Common myeloid progenitor, CD34-positive (primary cell): ENCODE measurements around the gene SULT2B1.

ENCODE experiments used
- CTCF ChIA-PET: fragments of 350-600 bp; sonication (Branson Sonifier 250); formaldehyde crosslinking; loops from one replicate; lab custom pipeline; 2021; ENCODE audit warnings: antibody characterized with exemption; lab: Charles Lee
- POLR2A ChIA-PET: fragments of 350-600 bp; sonication (Branson Sonifier 250); formaldehyde crosslinking; loops from one replicate; lab custom pipeline; 2021; ENCODE audit warnings: antibody characterized with exemption; lab: Charles Lee
- DNase-seq, 3 donors: peaks; one replicate each; pipeline versions ENCODE4 v3.0.0 to v3.0.0-alpha.2; 2013
- H3K27ac ChIP-seq, 2 experiments: 1 replicate in 1 of 2; 2 replicates in 1 of 2; pipeline ENCODE4 v1.7.0; 2013; ENCODE audit warnings: inconsistent platforms in 2 of 2, low read length in 2 of 2, mild to moderate bottlenecking in 2 of 2, low read depth in 1 of 2, moderate library complexity in 1 of 2; ENCODE audit not compliant: severe bottlenecking in 2 of 2, insufficient read depth in 1 of 2, poor library complexity in 1 of 2
- H3K27me3 ChIP-seq, 5 experiments: replicated peaks in 2 of 5; 1 replicate in 3 of 5; 2 replicates in 2 of 5; pipeline versions ENCODE4 v1.6.1 to v1.7.0; 2013; ENCODE audit warnings: low read length in 4 of 5, mild to moderate bottlenecking in 2 of 5, moderate library complexity in 2 of 5, inconsistent platforms in 1 of 5; ENCODE audit not compliant: insufficient read depth in 5 of 5, control insufficient read depth in 4 of 5
- H3K36me3 ChIP-seq, 4 experiments: 1 replicate in 2 of 4; 2 replicates in 2 of 4; pipeline versions ENCODE4 v1.6.1 to v1.7.0; 2013; ENCODE audit warnings: low read length in 3 of 4, control low read depth in 1 of 4, mild to moderate bottlenecking in 1 of 4; ENCODE audit not compliant: control insufficient read depth in 4 of 4, insufficient read depth in 4 of 4
- H3K4me1 ChIP-seq, 4 experiments: 1 replicate in 3 of 4; 2 replicates in 1 of 4; pipeline versions ENCODE4 v1.6.1 to v1.7.1; 2013; ENCODE audit warnings: low read length in 3 of 4, mild to moderate bottlenecking in 3 of 4, control low read depth in 1 of 4, inconsistent platforms in 1 of 4, moderate library complexity in 1 of 4; ENCODE audit not compliant: control insufficient read depth in 4 of 4, insufficient read depth in 4 of 4; ENCODE audit errors: control extremely low read depth in 1 of 4
- H3K4me3 ChIP-seq, 7 experiments: 1 replicate in 4 of 7; 2 replicates in 3 of 7; pipeline versions ENCODE4 v1.5.1 to v1.7.0; 2013; ENCODE audit warnings: mild to moderate bottlenecking in 7 of 7, low read length in 6 of 7, moderate library complexity in 6 of 7, inconsistent platforms in 2 of 7, low read depth in 2 of 7, control low read depth in 1 of 7; ENCODE audit not compliant: insufficient read depth in 4 of 7, control insufficient read depth in 1 of 7; ENCODE audit errors: extremely low read depth in 1 of 7
- H3K9me3 ChIP-seq, 5 experiments: 1 replicate in 4 of 5; 2 replicates in 1 of 5; pipeline versions ENCODE4 v1.6.1 to v1.7.1; 2013; ENCODE audit warnings: low read length in 4 of 5, mild to moderate bottlenecking in 2 of 5, inconsistent platforms in 1 of 5, low read depth in 1 of 5, moderate library complexity in 1 of 5; ENCODE audit not compliant: control insufficient read depth in 4 of 5, insufficient read depth in 2 of 5; ENCODE audit errors: control extremely low read depth in 1 of 5
- WGBS: methylation state at CpG from one replicate; pipeline ENCODE4 v1.1.5; 2013; ENCODE audit not compliant: insufficient coverage; 5-methylcytosine and 5-hydroxymethylcytosine counted together

SULT2B1 gene

DNA sequence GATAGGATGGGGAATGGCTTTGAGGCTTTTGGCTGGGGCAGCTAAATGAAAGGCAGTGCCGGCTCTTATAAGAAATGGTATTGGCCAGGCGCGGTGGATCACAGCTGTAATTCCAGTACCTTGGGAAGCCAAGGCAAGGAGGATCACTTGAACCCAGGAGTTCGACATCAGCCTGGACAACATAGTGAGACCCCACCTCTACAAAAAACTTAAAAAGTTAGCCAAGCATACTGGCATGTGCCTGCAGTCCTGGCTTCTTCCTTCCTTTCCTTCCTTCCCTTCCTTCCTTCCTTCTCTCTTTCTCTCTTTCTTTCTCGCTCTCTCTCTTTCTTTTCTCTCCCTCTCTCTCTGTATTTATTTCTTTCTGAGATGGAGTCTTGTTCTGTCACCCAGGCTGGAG lies 90.9 kb downstream of the SULT2B1 start:
- no peak overlapping the region for H3K27ac ChIP-seq
- H3K4me1 ChIP-seq: peaks cover 7 to 38% (median 33%) of the 10 kb centered on the region in 4 experiments
- WGBS: 97% methylated on average over 5 of the region's 5 CpGs
- CTCF ChIA-PET: interaction anchor here (4.5 kb wide), 1 partner anchor 33 kb away, joined by 40 read pairs; no protein-coding TSS in a partner anchor
- H3K9me3 ChIP-seq: no peaks in the 10 kb centered on the region
- H3K36me3 ChIP-seq: no peaks in the 10 kb centered on the region
- no peak overlapping the region for H3K4me3 ChIP-seq
- POLR2A ChIA-PET: no interaction called here
- H3K27me3 ChIP-seq: no peaks in the 10 kb centered on the region
- DNase-seq: no peak

- peaks cover 3 to 27% (median 24%) of the 10 kb centered on the region in 4 experiments for H3K4me1 ChIP-seq
- CTCF ChIA-PET: interaction anchor here (4.5 kb wide), 1 partner anchor 31 kb away, joined by 40 read pairs; no protein-coding TSS in a partner anchor
Observed at GRCh38 chr19:48644355-48644754, 92.4 kb downstream of the SULT2B1 start.

DNA sequence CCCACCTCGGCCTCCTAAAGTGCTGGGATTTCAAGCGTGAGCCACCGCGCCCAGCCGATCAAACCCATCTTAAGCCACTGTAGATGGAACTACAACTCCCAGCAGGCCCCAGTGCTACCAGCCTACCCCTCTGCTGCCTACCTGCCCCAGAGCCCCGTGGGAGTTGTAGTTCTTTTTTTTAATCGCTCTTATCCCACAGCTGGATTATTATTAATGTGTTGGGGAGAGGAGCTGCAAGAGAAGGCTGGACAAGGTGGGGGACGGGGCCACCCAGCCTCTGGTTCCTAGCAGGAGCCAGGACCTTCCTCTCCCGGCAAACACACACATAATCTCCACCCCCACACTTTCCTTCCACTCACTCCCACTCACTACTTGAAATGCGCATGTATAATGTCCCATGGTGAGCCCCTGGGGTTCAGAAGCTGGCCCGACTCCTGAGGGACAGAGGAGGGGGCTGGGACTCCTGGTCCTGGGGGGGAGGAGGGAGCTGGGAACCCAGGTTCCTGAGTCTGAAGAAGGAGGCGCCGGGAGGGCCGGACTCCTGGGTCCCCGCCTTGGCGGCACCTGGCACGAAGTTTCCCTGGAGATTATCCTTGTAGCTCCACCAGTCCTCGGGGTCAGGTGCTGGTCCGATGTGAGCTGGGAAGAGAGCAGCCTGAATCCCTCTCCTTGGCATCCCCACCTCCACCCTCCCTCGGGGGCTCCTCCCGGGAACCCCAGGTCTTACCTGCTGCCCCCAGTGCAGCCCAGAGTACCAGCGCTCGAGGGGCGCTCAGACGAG lies 93.1 kb downstream of the SULT2B1 start:
- no peaks in the 10 kb centered on the region for H3K27me3 ChIP-seq
- DNase-seq: peak; percentile 81 to 90 (median 89)
- ChIA-PET CTCF (interaction anchor here (0.8 to 4.5 kb wide), 11 partner anchors 11 to 198 kb away, joined by 3 to 40 read pairs (median 8); no protein-coding TSS in a partner anchor), POLR2A (interaction anchor here (0.6 kb wide), 1 partner anchor 150 kb away, joined by 3 read pairs; no protein-coding TSS in a partner anchor)
- H3K36me3 ChIP-seq: no peaks in the 10 kb centered on the region
- peak overlapping the region in 1 of 2 experiments; percentile 43 for H3K27ac ChIP-seq
- peak overlapping the region; percentile 40 to 82 (median 59) for H3K4me3 ChIP-seq
- 0% methylated on average over 19 of the region's 25 CpGs for WGBS
- peaks cover 3 to 27% (median 22%) of the 10 kb centered on the region in 4 experiments for H3K4me1 ChIP-seq
- H3K9me3 ChIP-seq: no peaks in the 10 kb centered on the region

More at GRCh38 chr19:48644355-48644754, 92.4 kb downstream of the SULT2B1 start:
- POLR2A ChIA-PET: no interaction called here
- no peaks in the 10 kb centered on the region for H3K27me3 ChIP-seq
- H3K36me3 ChIP-seq: no peaks in the 10 kb centered on the region
- no peaks in the 10 kb centered on the region for H3K9me3 ChIP-seq
- WGBS: 100% methylated on average over 1 of the region's 4 CpGs
- DNase-seq: no peak
- H3K4me3 ChIP-seq: peak overlapping the region in 1 of 7 experiments; percentile 82
- no peak overlapping the region for H3K27ac ChIP-seq

DNA sequence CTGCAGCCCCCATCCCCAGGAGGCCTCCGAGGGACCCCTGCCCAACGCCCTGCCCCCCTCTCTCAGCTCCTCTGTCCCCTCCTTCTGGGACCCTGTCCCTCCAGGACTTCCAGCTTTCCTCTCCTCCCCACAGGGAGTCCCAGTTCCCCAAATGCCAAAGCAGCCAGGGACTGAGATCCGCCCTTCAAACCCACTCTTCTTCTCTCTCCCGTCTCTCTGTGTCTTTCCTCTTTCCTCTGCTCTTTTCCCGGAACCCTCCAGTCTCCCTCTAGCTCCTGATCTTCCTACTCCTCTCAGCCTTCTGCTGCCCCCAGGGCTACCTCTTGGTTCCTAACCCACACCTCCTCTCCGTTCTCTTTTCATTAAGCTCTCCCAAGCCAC lies 93.6 kb downstream of the SULT2B1 start:
- DNase-seq: no peak
- H3K4me3 ChIP-seq: peak overlapping the region; percentile 40 to 82 (median 59)
- CTCF ChIA-PET: interaction anchor here (0.6 to 4.5 kb wide), 15 partner anchors 12 to 208 kb away, joined by 3 to 40 read pairs (median 4); no protein-coding TSS in a partner anchor
- no peaks in the 10 kb centered on the region for H3K27me3 ChIP-seq
- H3K9me3 ChIP-seq: no peaks in the 10 kb centered on the region
- peaks cover 3 to 27% (median 22%) of the 10 kb centered on the region in 4 experiments for H3K4me1 ChIP-seq
- POLR2A ChIA-PET: interaction anchor here (0.5 to 1.5 kb wide), 2 partner anchors 8 to 13 kb away, joined by 3 to 5 read pairs; no protein-coding TSS in a partner anchor
- 0% methylated on average over 5 of the region's 6 CpGs for WGBS
- H3K36me3 ChIP-seq: no peaks in the 10 kb centered on the region
- peak overlapping the region in 1 of 2 experiments; percentile 43 for H3K27ac ChIP-seq

DNA sequence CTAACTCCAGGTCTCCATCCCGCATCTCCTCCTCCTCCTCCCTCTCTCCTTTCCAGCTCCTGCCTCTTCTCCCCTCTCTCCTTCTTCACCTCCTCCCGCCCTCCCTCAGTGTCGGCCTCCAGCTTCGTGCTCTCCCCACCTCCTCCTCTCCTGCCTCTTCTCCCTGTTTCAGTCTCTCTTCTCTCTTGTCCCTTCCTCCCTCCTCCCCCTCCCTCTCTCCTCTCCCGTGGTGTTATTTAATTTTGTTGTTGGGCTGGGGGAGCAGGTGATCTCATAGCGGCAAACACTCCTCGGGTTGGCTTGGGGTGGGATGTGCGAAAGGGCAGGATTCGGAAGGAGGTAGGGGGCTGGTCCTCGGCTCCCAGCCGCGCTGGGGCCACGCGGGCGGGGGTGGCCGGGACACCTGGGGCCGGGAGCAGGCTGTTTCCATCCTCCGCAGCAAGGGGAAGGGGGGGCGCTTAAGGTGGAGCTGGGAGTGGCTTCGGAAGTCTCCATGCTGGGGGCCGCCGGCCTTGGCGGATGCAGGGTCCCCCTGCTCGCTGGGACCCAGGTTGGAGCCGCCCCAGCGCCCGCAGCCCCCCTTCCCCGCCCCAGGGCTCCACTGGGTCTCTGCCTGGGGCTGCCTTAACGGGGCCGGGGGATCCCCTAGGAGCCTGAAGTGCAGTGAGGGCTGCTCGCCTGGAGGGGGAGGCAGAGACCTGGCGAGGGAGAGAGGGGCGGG lies 94.2 kb downstream of the SULT2B1 start, which contains the start of gene CA11:
TSS of gene CA11 (minus strand) at position 187 of the 721 bp plus-strand sequence. CDS start 555 bp downstream, outside the sequence.
- Histone ChIP-seq H3K9me3 (no peaks in the 10 kb centered on the region), H3K4me1 (peaks cover 3 to 27% (median 22%) of the 10 kb centered on the region in 4 experiments), H3K27ac (peak within 1 kb of the TSS in 1 of 2 experiments; percentile 61), H3K36me3 (no peaks in the 10 kb centered on the region), H3K27me3 (no peaks in the 10 kb centered on the region), H3K4me3 (peak within 1 kb of the TSS; percentile 47 to 82 (median 59))
- DNase-seq: peak; percentile 87 to 94 (median 94)
- POLR2A ChIA-PET: interaction anchor here (0.5 to 1.5 kb wide), 3 partner anchors 8 to 325 kb away, joined by 3 to 5 read pairs (median 3); no protein-coding TSS in a partner anchor
- CTCF ChIA-PET: interaction anchor here (0.6 to 4.5 kb wide), 15 partner anchors 12 to 207 kb away, joined by 3 to 40 read pairs (median 4); no protein-coding TSS in a partner anchor
- 0% methylated on average over 19 of the region's 33 CpGs for WGBS

DNA sequence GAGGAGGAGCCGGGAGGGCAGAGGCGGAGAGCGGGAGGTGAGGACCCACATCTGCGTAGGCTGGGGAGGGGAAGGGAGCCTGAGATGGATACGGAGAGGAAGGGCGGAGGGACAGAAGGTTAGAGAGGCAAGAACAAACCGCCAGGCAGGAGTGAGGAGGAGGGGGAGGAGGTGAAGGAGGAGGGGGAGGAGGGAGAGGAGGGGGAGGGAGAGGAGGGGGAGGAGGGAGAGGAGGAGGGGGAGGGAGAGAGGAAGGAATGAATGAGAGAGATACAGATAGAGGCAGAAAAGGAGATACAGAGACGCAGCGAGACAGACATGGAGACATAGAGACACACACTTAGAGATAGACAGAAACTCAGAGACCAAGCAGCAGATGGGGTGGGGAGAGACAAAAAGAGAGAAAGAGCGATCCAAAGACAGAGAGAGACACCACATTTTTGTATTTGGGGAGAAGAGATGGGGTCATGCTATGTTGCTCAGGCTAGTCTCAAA lies 94.8 kb downstream of the SULT2B1 start:
- POLR2A ChIA-PET: interaction anchor here (0.6 to 1.5 kb wide), 2 partner anchors 9 to 324 kb away, joined by 3 to 5 read pairs; no protein-coding TSS in a partner anchor
- 25% methylated on average over 4 of the region's 10 CpGs for WGBS
- Histone ChIP-seq H3K4me1 (peaks cover 3 to 27% (median 22%) of the 10 kb centered on the region in 4 experiments), H3K4me3 (peak overlapping the region in 3 of 7 experiments; percentile 69 to 82 (median 79)), H3K27me3 (no peaks in the 10 kb centered on the region), H3K36me3 (no peaks in the 10 kb centered on the region), H3K9me3 (no peaks in the 10 kb centered on the region), H3K27ac (no peak overlapping the region)
- CTCF ChIA-PET: interaction anchor here (1.3 to 4.5 kb wide), 4 partner anchors 13 to 198 kb away, joined by 4 to 40 read pairs (median 12); no protein-coding TSS in a partner anchor
- no peak for DNase-seq
